ENCODE data around the gene MRTFA.

GRCh38 chr22:40418366-40419201 is 217.9 kb downstream of the MRTFA start:
- TF ChIP-seq CTCF (conservative IDR thresholded peaks at IDR 0.05) (no peak), EZH2 (IDR thresholded peaks at IDR 0.05; ENCODE audit: low read depth) (no peak)

Measured in PC-9 (cell line).